Activated naive CD4-positive, alpha-beta T cell treated with Interleukin-2 at 50 U/mL for 16 hours (primary cell): ENCODE measurements around the gene SAPCD2.
"Not testable (repeated sequence)": the region's sequence is repeated elsewhere in the genome, so short reads cannot be mapped to it uniquely, and the experiment has no call there.

Source experiments
- DNase-seq: peaks from one replicate; pipeline ENCODE4 v3.0.0-alpha.2; 2020

SAPCD2 gene, protein sequence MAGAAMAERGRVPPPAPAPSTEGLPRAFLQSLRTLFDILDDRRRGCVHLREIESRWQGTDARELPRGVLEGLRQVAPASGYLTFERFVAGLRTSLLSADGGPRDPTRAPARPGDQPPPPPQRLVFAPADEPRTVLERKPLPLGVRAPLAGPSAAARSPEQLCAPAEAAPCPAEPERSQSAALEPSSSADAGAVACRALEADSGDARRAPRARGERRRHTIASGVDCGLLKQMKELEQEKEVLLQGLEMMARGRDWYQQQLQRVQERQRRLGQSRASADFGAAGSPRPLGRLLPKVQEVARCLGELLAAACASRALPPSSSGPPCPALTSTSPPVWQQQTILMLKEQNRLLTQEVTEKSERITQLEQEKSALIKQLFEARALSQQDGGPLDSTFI

DNA sequence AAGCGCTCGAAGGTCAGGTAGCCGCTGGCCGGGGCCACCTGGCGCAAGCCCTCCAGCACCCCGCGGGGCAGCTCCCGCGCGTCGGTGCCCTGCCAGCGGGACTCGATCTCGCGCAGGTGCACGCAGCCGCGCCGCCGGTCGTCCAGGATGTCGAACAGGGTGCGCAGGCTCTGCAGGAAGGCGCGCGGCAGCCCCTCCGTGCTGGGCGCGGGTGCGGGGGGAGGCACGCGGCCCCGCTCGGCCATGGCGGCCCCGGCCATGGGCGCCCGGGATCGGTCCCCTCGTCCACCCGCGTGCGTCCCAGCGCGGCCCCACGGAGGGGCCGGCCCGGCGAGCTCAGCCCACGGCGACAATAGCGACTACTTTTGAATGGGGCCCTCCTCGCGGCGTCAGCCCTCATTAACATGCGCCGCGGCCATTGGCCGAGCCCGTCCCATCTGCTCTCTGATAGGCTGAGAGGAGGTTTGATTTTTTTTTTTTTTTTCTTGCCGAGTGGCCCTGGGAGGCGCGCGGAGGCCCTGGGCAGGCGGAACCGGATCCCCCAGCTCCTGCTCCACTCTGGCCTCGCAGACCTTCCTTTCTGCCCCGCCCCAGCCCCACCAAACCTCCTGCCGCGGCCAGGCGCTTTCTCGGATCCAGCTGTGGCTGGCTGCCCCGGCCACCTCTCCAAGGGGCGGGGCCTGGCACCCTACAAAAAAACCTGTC lies at the start of gene SAPCD2:
Gene SAPCD2 (minus strand): TSS at position 357 of the 705 bp plus-strand sequence. CDS start 97 bp downstream, at position 260.
- DNase-seq: peak; percentile 87

DNA sequence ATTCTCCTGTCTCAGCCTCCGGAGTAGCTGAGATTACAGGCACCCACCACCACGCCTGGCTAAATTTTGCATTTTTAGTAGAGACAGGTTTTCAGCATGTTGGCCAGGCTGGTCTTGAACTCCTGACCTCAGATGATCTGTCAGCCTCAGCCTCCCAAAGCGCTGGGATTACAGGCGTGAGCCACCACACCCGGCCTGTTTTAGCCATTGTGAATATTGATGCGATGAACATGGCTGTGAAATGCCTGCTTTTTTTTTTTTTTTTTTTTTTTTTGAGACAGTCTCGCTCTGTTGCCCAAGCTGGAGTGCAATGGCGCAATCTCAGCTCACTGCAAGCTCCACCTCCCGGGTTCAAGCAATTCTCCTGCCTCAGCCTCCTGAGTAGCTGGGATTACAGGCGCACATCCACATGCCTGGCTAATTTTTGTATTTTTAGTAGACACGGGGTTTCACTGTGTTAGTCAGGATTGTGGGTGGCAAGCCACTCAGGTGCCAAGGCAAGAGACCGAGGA lies 47.8 kb upstream of the SAPCD2 start:
- not testable (repeated sequence) for DNase-seq

DNA sequence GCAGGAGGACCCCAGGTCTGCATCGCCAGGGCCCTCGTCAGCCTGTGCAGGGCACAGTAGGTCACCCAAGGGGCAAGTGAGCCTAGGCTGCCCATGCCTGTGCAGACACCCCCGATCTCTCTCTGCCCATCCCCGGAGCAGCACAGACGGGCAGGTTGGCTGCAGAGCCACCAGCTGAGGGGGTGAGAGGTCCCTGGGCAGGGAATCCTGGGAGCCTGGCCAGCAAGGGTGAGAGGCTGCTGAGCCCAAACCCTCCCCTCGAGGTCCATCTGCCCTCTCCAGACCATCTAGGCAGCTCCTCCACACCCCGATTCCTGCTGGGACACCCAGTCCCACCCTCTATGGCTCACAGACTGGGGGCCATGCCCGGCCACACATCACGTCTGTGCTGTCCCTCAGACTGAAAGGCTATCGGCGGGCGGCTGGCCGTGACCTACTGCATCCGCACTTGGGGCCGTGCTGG lies 46.9 kb upstream of the SAPCD2 start:
- no peak for DNase-seq

DNA sequence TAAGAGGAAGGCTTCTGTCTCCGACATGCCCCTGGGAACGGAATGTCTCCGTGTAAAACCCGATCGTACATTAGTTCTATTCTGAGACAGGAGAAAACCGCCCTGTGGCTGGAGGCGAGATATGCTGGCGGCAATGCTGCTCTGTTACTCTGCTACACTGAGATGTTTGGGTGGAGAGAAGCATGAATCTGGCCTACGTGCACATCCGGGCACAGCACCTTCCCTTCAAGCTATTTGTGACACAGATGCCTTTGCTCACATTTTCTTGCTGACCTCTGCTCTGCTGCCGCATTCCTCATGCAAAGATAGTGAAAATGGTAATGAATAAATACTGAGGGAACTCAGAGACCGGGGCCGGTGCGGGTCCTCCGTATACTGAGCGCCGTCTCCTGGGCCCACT lies 46.4 kb upstream of the SAPCD2 start:
- no peak for DNase-seq

DNA sequence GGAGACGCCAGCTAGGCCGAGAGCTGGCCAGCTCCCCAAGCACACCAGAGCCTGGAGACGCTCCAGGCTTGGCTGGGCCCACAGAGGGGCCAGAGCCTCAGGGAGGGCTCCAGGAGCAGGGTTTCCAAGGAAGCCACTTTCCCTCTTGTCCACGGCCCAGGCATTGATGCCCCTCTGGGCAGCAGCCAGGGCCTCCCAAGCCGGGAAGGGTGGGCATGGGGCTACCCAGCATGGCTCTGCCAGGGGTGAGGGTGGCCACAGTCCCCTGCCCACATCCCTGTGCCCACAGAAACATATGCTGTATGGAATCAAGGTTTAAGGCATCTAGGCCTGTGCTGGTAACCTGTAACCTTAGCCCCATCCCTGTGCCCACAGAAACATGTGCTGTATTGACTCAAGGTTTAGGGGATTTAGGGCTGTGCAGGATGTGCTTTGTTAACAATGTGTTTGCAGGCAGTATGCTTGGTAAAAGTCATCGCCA lies 45.7 kb upstream of the SAPCD2 start:
- DNase-seq: no peak

DNA sequence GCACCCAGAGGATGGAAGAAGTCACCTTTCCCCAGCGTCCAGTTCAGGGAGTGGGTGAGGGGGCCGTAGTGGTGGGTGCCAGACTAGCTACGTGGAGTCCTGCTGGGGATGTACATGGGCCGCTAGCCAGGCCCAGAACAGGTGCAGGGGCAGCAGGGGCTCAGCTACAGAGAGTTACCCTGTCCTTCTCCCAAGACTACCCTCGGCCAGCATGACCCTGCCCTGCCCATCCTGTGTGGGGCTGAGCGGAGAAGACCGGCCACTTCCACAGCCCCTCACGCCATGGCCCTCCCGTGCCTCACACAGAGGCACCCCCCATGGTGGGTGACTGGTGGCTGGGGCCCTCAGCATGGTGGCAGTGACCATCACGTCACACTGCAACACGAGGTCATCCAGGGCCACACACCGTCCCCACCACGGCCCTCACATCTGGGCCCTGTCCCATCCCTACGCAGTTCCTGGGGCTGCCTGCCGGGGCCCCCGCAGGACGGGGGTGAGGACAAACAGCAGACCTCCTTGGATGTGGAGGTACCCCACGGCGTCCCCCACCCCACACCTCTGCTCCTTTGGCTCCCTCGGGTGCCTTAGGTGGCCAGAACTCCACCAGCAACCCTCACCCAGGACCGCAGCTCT lies 45.2 kb upstream of the SAPCD2 start:
- DNase-seq: no peak

DNA sequence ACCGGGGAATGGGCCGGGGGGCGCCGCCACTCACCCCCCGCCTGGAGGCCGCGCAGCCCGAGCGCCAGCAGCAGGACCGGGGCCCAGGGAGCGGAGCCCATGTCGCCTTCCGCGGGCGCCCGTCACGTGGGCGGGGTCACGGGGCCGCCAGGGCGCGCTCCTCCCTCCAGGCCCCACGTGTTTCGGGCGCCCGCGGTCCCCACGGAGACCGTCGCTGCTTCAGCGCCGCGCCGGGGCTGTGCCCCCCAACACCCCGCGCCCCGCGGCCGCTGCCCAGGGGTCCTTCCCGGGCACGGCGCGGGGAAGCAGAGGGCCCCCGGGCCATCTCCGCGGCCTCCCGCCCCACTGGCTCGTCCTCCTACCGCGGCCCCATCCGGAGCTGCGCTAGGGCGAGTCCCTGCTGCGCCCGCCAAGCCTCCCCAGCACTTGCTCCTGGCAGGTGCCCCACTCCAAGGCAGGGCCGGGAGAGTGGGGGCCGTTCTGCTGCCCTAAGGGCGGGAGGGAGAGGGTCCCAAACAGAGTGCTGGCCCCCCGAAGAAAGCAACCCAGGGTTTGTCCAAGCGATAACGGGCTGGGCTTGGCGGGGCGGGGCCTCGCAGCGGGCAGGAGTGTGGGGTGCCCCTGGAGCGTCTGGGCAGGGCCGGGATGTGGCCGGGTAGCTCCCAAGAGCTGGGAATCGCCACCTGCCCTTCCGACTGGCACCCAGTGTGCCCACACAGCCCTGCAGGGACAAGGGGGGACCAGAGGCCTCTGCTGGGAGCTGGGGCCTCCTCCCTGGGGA lies 44.4 kb upstream of the SAPCD2 start, which contains the start of gene DPP7:
Gene DPP7 (minus strand): TSS at position 121 of the 781 bp plus-strand sequence. CDS start 20 bp downstream, at position 101.
- peak; percentile 83 for DNase-seq

DNA sequence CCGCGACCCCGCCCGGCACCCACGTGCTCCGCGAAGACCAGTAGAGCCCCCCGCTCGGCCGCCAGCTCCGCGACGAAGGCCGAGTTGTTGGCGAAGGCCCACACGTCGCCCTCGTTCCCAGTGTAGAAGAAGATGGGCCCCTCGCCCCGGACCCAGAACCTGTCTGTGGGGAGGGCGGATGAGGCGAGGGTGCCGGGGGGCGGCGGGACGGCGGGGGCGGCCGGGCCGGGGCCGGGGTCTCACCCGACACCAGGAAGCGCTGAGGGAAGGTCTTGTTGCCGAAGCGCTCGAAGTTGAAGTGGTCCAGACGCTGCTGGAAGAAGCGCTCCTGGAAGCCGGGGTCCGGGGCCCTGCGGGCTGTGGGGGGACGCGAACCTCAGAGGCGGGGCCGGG lies 43.9 kb upstream of the SAPCD2 start:
- no peak for DNase-seq

DNA sequence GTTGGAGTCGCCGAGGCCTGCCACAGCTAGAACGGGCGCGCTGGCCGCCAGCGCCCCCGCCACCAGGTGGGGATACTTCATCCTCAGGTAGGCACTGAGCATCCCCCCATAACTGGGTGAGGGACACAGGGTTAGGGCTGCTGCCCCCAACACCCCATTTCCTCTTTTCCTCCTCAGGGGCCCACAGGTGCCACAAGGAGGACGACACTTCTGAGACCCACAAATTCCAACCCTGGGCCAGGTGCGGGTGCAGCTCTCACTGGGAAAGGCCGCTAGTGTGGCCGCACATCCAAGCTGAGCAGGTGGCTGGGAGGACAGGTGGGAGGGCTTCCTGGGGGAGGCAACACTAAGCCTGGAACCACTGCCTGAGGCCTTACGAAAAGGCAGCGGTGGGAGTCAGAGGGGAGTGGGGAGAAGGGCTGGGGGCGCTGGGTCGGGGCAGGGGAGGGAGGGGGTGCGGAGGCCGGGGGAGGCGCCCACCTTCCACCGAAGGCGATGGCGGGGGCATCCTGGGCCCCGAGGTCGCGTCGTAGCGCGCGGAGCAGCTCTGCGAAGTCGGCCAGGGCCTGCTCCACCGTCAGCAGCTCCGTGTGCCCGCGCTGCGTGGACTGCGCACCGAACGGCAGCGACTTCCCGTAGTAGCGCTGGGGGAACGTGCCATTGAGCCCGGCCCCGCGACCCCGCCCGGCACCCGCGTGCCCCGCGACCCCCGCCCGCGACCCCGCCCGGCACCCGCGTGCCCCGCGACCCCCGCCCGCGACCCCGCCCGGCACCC lies 43.2 kb upstream of the SAPCD2 start:
- peak; percentile 37 for DNase-seq

DNA sequence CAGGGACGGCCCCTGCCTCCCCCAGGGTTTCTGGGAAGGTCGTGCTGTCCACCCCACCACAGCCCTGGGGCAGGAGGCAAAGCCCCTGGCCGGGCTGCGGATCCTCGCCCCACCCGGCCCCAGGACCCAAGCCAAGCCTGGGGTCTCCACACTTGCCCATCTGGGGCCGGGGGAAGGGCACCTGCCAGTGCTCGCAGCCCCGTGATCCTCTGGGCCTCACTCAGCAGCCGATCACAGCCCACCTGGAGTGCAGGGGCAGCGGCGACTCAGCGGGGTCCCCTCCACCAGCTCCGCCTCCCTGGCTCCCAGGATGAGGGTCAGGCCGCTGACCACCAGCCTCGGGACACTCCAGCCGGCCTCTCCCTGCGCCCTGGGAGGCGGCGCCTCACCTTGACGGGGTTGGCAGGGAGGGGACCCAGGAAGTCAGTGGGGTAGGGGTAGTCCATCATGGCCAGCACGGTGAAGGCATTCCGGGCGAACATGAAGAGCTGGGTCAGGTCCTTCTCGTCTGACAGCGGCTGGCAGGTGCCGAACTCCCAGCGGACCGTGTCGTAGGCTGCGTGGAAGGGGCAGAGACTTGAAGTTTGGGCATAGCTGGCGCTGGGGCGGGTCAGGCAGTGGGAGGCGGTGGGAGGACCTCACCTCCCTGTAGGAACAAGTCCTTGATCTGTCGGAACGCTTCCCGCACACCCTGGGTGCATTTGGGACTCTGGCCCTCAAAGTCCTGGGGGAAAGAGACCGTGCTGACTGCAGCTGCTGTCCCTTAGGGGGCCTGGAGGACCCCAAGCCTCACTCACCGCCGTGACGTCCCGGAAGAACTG lies 42.4 kb upstream of the SAPCD2 start:
- no peak for DNase-seq

DNA sequence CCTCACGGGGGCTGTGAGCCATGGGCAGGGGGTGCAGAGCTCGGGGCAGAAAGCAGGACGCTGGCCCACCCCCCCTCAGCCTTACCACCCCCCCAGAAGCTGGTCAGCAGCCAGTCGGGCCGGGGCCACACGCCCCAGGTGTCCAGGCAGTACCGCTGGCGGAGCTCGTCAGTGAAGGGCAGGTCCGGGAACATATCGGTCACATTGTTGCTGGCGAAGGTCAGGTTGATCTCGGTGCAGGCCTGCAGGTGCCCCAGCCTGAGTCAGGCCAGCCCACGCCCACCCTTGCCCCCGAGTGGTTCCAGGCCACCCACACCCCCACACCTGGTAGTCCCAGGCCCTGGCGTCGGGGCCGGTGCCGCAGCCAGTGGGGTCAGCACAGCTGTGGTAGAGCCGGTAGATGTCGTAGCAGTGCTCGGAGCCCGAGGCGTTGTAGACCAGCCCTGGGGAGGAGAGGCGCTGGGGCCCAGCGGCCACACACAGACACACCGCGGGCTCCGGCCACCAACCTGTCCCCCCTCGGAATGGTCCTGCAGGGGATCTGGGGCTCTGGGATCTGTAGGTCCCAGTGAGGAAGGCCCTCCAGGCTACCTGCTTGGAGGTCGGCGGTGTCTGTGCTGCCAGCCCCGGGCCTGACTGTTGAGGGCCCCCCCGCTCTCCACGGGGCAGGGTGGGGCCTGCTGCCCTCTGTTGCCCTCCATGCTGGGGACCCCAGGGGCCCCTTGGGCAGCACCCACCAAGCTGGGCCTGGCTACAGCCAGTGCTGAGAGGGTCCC lies 41.6 kb upstream of the SAPCD2 start:
- DNase-seq: no peak

DNA sequence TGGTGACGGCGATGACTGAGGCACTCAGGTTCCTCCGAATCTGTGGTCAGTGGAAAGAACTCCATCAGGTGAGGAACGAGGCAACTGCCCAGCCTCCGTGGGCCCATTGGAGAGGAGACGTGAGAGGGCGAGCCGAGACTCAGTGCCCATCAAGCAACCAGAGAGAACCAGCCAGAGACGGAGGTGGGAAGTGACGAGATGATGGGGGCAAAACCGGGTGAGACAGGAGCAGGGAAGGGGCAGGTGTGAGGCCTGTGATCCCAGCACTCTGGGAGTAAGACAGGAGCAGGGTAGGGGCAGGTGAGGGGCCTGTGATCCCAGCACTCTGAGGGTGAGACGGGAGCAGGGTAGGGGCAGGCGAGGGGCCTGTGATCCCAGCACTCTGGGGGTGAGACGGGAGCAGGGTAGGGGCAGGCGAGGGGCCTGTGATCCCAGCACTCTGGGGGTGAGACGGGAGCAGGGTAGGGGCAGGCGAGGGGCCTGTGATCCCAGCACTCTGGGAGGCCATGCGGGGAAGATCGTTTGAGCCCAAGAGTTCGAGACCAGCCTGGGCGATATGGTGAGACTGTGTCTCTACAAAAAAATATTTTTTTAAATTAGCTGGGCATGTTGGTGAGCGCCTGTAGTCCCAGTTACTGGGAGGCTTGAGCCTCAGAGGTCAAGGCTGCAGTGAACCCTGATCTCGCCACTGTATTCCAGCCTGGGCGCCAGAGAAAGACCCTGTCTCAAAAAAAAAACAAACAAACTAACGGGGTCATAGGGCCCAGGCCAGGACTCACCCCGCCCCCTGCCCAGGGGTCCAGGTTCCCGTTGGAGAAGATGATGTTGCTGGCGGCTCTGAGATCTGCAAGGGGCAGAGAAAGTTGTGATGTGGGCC lies 40.8 kb upstream of the SAPCD2 start:
- no peak for DNase-seq

DNA sequence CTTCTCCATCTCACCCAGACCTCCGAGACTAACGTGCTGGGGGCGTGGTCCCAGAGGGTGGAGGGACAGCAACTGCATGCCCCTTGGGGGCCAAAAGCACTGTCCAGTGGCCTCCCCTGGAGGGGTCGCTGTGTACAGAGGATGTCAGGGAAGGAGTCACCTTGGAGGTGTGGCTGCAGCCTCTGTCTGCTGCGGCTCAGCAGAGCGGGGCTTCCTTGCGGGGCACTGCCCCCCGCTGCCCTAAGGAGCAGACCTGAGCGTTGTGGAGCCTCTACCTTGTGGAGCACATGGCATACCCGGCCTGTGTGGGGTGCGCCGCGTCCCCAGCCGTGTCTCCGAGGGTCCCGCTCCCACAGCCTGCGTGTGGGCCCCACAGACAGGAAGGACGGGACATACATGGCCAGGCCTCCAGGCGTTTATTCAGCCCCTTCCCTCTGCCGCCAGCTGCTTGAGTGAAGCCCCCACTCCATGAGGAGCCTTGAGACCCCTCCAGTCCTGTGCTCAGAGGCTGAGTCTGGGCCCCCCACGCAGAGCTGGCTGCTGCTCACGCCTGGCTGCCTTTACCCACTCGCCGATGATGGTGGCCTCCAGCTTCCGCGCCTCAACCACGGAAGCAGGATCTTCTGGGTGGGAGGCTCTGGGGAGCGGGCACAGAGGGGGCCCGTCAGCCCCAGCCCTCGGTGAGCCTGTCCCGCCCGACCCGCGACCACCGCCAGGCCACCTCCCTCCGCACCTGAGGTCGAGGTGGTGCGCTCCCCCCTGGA lies 40.0 kb upstream of the SAPCD2 start:
- no peak for DNase-seq

DNA sequence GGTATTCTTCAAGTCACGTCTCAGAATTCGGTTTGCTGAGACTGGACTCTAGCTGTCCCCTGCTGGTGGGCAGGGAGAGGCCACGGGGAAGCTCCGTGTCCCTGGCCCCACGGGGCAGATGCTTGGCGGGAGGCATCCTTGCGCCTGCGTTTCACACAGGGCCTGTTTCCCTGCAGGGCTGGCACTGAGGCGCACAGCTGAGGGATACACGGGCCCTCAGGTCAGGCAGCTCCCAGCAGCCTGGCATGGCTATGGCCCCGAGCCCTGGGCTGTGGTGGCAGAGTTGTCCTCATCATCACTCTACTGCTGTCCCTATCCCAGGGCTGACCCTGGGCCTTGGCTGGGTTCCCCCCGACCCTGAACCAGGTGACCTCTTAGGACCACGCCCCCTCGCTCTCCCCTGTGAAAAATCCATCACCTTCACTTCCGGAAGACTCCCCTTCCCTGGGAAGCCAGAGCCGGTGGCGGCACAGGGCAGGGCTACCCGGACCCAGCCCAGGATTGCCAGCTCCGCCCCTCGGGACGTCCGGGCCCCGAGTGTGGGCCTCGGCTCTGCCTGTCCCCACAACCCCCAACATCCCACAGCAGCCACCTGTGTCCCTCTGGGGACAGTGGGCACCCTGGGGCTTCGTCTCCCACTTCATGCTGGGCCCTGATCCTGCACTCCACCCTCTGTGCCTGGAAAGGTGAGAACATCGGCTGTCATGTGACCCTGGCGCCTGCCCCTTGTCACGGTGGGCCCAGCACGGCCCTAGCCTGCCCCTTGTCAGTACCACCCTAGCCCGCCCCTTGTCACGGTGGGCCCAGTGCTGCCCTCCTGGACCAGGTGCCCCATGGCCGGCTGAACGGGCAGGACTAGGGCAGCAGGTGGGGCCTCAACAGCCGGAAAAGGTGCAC lies 39.1 kb upstream of the SAPCD2 start:
- DNase-seq: no peak

DNA sequence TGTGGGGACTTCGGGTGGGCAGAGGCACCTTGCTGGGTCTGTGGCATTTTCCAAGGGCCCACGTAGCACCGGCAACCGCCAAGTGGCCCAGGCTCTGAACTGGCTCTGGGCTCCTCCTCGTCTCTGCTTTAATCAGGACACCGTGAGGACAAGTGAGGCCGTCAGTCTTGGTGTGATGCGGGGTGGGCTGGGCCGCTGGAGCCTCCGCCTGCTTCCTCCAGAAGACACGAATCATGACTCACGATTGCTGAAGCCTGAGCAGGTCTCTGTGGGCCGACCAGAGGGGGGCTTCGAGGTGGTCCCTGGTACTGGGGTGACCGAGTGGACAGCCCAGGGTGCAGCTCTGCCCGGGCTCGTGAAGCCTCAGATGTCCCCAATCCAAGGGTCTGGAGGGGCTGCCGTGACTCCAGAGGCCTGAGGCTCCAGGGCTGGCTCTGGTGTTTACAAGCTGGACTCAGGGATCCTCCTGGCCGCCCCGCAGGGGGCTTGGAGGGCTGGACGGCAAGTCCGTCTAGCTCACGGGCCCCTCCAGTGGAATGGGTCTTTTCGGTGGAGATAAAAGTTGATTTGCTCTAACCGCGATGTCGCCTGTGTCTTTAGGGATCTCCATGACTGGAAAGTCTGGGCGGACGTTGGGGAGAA lies 38.4 kb upstream of the SAPCD2 start:
- no peak for DNase-seq

DNA sequence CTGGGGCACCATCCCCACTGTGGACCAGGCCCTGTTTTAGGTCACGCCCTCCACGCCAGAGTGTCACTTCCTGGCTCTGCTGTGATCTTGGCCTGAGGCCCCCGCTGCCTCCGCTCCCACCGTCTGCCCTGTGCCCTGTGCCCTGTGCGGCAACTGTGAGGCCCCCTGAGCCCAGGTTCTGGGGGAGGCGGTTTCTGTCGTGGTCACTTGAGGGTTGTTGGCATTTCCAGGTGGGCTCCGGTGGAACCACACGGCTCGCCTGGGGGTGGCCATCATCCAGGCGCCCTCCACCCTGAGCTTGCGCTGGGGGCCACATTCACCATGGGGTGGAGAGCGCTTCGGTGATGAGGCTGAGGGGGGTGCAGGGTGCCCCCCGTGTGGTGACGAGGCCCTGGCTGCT lies 37.6 kb upstream of the SAPCD2 start:
- no peak for DNase-seq
